ENCODE results near the gene CDC42BPB. TPM values are rescaled to one million over a fixed set of nuclear protein-coding genes. Genes with fewer than 3 reads are reported as not detected.

Gene CDC42BPB
- total and polyA plus RNA-seq, 2 of the 13 experiments (the other 11 are each of a cell fraction or from before 2014, with no cell fraction given), result 19.7 to 32.3 TPM

DNA sequence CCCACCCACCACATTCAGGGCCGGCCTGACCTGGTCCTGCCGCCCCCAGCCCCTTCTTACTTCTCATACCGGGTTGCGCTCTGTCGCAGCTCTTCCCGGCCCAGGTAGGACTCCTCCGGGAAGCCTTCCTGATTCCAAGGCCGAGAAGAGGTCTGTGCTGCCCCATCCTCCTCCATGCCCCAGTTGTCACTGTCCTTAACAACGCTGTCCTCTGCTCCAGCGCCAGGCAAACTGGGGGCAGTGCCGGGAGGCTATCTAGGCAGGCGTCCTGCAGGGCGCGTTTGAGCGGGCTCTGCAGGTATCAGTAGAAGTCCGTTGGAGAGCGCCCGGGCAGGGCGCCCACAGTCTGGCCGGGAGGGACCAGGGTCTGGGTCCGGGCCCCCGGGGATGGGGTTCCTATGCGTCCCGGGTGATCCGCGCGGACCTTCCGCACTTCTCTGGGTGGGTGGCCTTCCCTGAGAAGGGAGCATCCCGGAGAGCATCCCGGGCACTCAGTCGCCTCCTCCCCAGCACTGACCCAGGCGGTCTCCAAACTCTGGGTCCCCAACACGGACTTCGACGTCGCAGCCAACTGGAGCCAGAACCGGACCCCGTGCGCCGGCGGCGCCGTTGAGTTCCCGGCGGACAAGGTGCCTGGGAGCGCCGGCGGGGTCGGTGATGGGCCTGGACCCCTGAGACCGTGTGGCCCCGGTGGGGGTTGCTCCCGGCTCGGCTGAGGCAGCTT lies 134.0 kb downstream of the CDC42BPB start (continued):
- TF ChIP-seq, protein P1, sequence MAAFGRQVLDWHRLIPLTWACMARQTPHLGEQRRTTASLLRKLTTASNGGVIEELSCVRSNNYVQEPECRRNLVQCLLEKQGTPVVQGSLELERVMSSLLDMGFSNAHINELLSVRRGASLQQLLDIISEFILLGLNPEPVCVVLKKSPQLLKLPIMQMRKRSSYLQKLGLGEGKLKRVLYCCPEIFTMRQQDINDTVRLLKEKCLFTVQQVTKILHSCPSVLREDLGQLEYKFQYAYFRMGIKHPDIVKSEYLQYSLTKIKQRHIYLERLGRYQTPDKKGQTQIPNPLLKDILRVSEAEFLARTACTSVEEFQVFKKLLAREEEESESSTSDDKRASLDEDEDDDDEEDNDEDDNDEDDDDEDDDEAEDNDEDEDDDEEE (CRISPR knock-in tag; IDR thresholded peaks at IDR 0.05), result peak; percentile 6; the same call in 1 of the 2 replicates
- TF ChIP-seq KMT2A (CRISPR knock-in tag; IDR thresholded peaks at IDR 0.05), result 0 out of 2 replicates have a peak, but pooled peaks have one; percentile 4
- no peak for TF ChIP-seq ZNF724P (CRISPR knock-in tag; IDR thresholded peaks at IDR 0.05; ENCODE audit: borderline replicate concordance)
- peak; percentile 30 for TF ChIP-seq ZFP36 (IDR thresholded peaks at IDR 0.05; ENCODE audit: borderline replicate concordance, low read depth, low read length, partially characterized antibody)
- peak; percentile 14 for TF ChIP-seq RBM22 (optimal IDR thresholded peaks at IDR 0.05; ENCODE audit: low read length)
- TF ChIP-seq, protein P2, sequence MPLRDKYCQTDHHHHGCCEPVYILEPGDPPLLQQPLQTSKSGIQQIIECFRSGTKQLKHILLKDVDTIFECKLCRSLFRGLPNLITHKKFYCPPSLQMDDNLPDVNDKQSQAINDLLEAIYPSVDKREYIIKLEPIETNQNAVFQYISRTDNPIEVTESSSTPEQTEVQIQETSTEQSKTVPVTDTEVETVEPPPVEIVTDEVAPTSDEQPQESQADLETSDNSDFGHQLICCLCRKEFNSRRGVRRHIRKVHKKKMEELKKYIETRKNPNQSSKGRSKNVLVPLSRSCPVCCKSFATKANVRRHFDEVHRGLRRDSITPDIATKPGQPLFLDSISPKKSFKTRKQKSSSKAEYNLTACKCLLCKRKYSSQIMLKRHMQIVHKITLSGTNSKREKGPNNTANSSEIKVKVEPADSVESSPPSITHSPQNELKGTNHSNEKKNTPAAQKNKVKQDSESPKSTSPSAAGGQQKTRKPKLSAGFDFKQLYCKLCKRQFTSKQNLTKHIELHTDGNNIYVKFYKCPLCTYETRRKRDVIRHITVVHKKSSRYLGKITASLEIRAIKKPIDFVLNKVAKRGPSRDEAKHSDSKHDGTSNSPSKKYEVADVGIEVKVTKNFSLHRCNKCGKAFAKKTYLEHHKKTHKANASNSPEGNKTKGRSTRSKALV (CRISPR knock-in tag; IDR thresholded peaks at IDR 0.05), result peak; percentile 20; the same call in 1 of the 2 replicates
- TF ChIP-seq ZNF558 (CRISPR knock-in tag; IDR thresholded peaks at IDR 0.05; ENCODE audit: borderline replicate concordance), result 0 out of 2 replicates have a peak, but pooled peaks have one; percentile 11
- peak; percentile 8; the same call in 1 of the 2 replicates for TF ChIP-seq ZIK1 (CRISPR knock-in tag; IDR thresholded peaks at IDR 0.05; ENCODE audit: borderline replicate concordance, low read depth)
- TF ChIP-seq ZFAT (CRISPR knock-in tag; conservative IDR thresholded peaks at IDR 0.05), result 0 out of 2 replicates have a peak, but pooled peaks have one; percentile 4
- peak; percentile 60 for TF ChIP-seq AGO2 (optimal IDR thresholded peaks at IDR 0.05; ENCODE audit: low read depth, low read length)
- TF ChIP-seq ZNF292 (CRISPR knock-in tag; IDR thresholded peaks at IDR 0.05; ENCODE audit: borderline replicate concordance, low read depth), result 0 out of 2 replicates have a peak, but pooled peaks have one; percentile 5
- TF ChIP-seq ZFP82 (CRISPR knock-in tag; IDR thresholded peaks at IDR 0.05; ENCODE audit: borderline replicate concordance), result 0 out of 2 replicates have a peak, but pooled peaks have one; percentile 14
